Measurements from ENCODE around the gene KY.
"Not testable (repeated sequence)": the region's sequence is repeated elsewhere in the genome, so short reads cannot be mapped to it uniquely, and the experiment has no call there.

KY gene

GRCh38 chr3:134598763-134599545, 51.9 kb downstream of the KY start:
- no peak for DNase-seq

GRCh38 chr3:134597390-134597970, 53.3 kb downstream of the KY start:
- no peak for DNase-seq

- DNase-seq: not testable (repeated sequence)
These were observed 55.8 kb downstream of the KY start for GRCh38 chr3:134594986-134595385.

- DNase-seq: no peak
These were observed 56.5 kb downstream of the KY start for GRCh38 chr3:134594331-134594741.

- DNase-seq: no peak
These were observed 58.0 kb downstream of the KY start for GRCh38 chr3:134592806-134593205.

GRCh38 chr3:134590766-134591165, 60.1 kb downstream of the KY start:
- no peak for DNase-seq

- DNase-seq: no peak
These were observed 71.6 kb downstream of the KY start for GRCh38 chr3:134579141-134579665.

- no peak for DNase-seq
These were observed 74.0 kb downstream of the KY start for GRCh38 chr3:134576831-134577230.

GRCh38 chr3:134576426-134576825, 74.4 kb downstream of the KY start:
- DNase-seq: no peak

- DNase-seq: not testable (repeated sequence)
These were observed 80.9 kb downstream of the KY start for GRCh38 chr3:134569899-134570298.

- no peak for DNase-seq
These were observed 82.0 kb downstream of the KY start for GRCh38 chr3:134568790-134569189.

GRCh38 chr3:134567605-134568004, 83.2 kb downstream of the KY start:
- no peak for DNase-seq

- DNase-seq: no peak
These were observed 85.8 kb downstream of the KY start for GRCh38 chr3:134564991-134565390.

- no peak for DNase-seq
These were observed 87.2 kb downstream of the KY start for GRCh38 chr3:134563601-134564000.

- DNase-seq: no peak
These were observed 88.8 kb downstream of the KY start for GRCh38 chr3:134562055-134562454.

- no peak for DNase-seq
These were observed 91.2 kb downstream of the KY start for GRCh38 chr3:134559591-134559990.
